Measurements from ENCODE around the gene MMP2.

- TF ChIP-seq, protein P1, sequence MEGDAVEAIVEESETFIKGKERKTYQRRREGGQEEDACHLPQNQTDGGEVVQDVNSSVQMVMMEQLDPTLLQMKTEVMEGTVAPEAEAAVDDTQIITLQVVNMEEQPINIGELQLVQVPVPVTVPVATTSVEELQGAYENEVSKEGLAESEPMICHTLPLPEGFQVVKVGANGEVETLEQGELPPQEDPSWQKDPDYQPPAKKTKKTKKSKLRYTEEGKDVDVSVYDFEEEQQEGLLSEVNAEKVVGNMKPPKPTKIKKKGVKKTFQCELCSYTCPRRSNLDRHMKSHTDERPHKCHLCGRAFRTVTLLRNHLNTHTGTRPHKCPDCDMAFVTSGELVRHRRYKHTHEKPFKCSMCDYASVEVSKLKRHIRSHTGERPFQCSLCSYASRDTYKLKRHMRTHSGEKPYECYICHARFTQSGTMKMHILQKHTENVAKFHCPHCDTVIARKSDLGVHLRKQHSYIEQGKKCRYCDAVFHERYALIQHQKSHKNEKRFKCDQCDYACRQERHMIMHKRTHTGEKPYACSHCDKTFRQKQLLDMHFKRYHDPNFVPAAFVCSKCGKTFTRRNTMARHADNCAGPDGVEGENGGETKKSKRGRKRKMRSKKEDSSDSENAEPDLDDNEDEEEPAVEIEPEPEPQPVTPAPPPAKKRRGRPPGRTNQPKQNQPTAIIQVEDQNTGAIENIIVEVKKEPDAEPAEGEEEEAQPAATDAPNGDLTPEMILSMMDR (conservative IDR thresholded peaks at IDR 0.05; ENCODE audit: low read depth, low read length), result no peak
- no peak for TF ChIP-seq EZH2phosphoT487 (IDR thresholded peaks at IDR 0.05; ENCODE audit: borderline replicate concordance, low read length)
Observed at GRCh38 chr16:55490301-55490700, 11.3 kb downstream of the MMP2 start.
